DOHH2 (cell line): ENCODE results near the gene CPT1A.

Experiments
- H3F3A ChIP-seq: fragments of 200-600 bp; sonication (generic), shearing (Covaris generic); 2 replicates; pipeline ENCODE4 v1.6.0; 2016; ENCODE audit warnings: antibody characterized with exemption, mild to moderate bottlenecking; ENCODE audit not compliant: control insufficient read depth, insufficient read depth
- H3K27ac ChIP-seq: fragments of 200-600 bp; sonication (generic); 2 replicates; pipeline ENCODE4 v1.5.1; 2014; ENCODE audit warnings: low read depth, mild to moderate bottlenecking, low read length, moderate library complexity
- H3K27me3 ChIP-seq: fragments of 200-600 bp; sonication (generic); 2 replicates; pipeline ENCODE4 v1.6.1; 2014; ENCODE audit warnings: mild to moderate bottlenecking, low read length, mixed read lengths; ENCODE audit not compliant: control insufficient read depth
- H3K36me3 ChIP-seq: fragments of 200-600 bp; sonication (generic); 2 replicates; pipeline ENCODE4 v1.6.1; 2014; ENCODE audit warnings: mild to moderate bottlenecking, low read length, moderate library complexity, mixed read lengths; ENCODE audit not compliant: control insufficient read depth
- H3K4me1 ChIP-seq: fragments of 200-600 bp; sonication (generic); 2 replicates; pipeline ENCODE4 v1.6.1; 2014; ENCODE audit warnings: mild to moderate bottlenecking, low read length, mixed read lengths; ENCODE audit not compliant: control insufficient read depth
- H3K4me2 ChIP-seq: fragments of 200-600 bp; sonication (generic); 2 replicates; pipeline ENCODE4 v1.6.0; 2014; ENCODE audit warnings: mild to moderate bottlenecking, low read length, moderate library complexity
- H3K4me3 ChIP-seq: fragments of 200-600 bp; sonication (generic); 2 replicates; pipeline ENCODE4 v1.5.1; 2014; ENCODE audit warnings: mild to moderate bottlenecking, low read length, mixed read lengths
- H3K79me2 ChIP-seq: fragments of 200-600 bp; sonication (generic); 2 replicates; pipeline ENCODE4 v1.6.1; 2014; ENCODE audit warnings: mild to moderate bottlenecking, low read length, mixed read lengths; ENCODE audit not compliant: control insufficient read depth
- H3K9me2 ChIP-seq: fragments of 200-600 bp; sonication (generic); replicated peaks from 2 replicates; pipeline ENCODE4 v1.6.1; 2014; ENCODE audit warnings: mild to moderate bottlenecking, low read length, mixed read lengths; ENCODE audit not compliant: control insufficient read depth
- H3K9me3 ChIP-seq: fragments of 200-600 bp; sonication (generic); 2 replicates; pipeline ENCODE4 v1.6.1; 2014; ENCODE audit warnings: antibody characterized with exemption, low read length, mixed read lengths; ENCODE audit not compliant: control insufficient read depth, insufficient read depth
- H4K20me1 ChIP-seq: fragments of 200-600 bp; sonication (generic); 2 replicates; pipeline ENCODE4 v1.6.0; 2014; ENCODE audit warnings: low read depth, mild to moderate bottlenecking, antibody characterized with exemption, low read length, moderate library complexity; ENCODE audit not compliant: control insufficient read depth, insufficient read depth
- CTCF ChIP-seq: fragments of 200-600 bp; sonication (generic); IDR thresholded peaks from one replicate; pipeline ENCODE4 v1.5.1; 2014; ENCODE audit warnings: antibody characterized with exemption, mild to moderate bottlenecking, low read depth, low read length; ENCODE audit not compliant: poor library complexity, severe bottlenecking
- EZH2phosphoT487 ChIP-seq: fragments of 200-600 bp; sonication (generic); IDR thresholded peaks from 2 replicates; pipeline ENCODE4 v1.6.1; 2017; ENCODE audit warnings: borderline replicate concordance, mild to moderate bottlenecking, antibody characterized with exemption, low read length, moderate library complexity, mixed read lengths

The CPT1A gene

GRCh38 chr11:68832476-68833181, 9.1 kb downstream of the CPT1A start:
- TF ChIP-seq EZH2phosphoT487: no peak
- no peak for TF ChIP-seq CTCF
- Histone ChIP-seq H3K36me3 (no peaks in the 10 kb centered on the region), H3K27me3 (no peaks in the 10 kb centered on the region), H4K20me1 (no peaks in the 10 kb centered on the region), H3K9me3 (no peaks in the 10 kb centered on the region), H3K27ac (no peak overlapping the region), H3K4me3 (no peak overlapping the region), H3K4me2 (no peak overlapping the region), H3K79me2 (no peaks in the 10 kb centered on the region), H3K4me1 (no peaks in the 10 kb centered on the region), H3F3A (no peaks in the 10 kb centered on the region), H3K9me2 (no peaks in the 10 kb centered on the region)

- Histone ChIP-seq H3K4me2 (no peak overlapping the region), H3F3A (no peaks in the 10 kb centered on the region), H3K27me3 (no peaks in the 10 kb centered on the region), H3K4me3 (no peak overlapping the region), H3K9me2 (no peaks in the 10 kb centered on the region), H4K20me1 (no peaks in the 10 kb centered on the region), H3K79me2 (no peaks in the 10 kb centered on the region), H3K4me1 (no peaks in the 10 kb centered on the region), H3K9me3 (no peaks in the 10 kb centered on the region), H3K36me3 (no peaks in the 10 kb centered on the region), H3K27ac (no peak overlapping the region)
- TF ChIP-seq EZH2phosphoT487 (no peak), CTCF (no peak)
Observed at GRCh38 chr11:68831124-68831523, 10.6 kb downstream of the CPT1A start.

GRCh38 chr11:68829581-68829980, 12.1 kb downstream of the CPT1A start:
- Histone ChIP-seq H3K4me3 (no peak overlapping the region), H3K27ac (no peak overlapping the region), H4K20me1 (no peaks in the 10 kb centered on the region), H3K36me3 (no peaks in the 10 kb centered on the region), H3K27me3 (no peaks in the 10 kb centered on the region), H3K4me1 (no peaks in the 10 kb centered on the region), H3K79me2 (no peaks in the 10 kb centered on the region), H3F3A (no peaks in the 10 kb centered on the region), H3K4me2 (no peak overlapping the region), H3K9me2 (no peaks in the 10 kb centered on the region), H3K9me3 (no peaks in the 10 kb centered on the region)
- no peak for TF ChIP-seq CTCF
- no peak for TF ChIP-seq EZH2phosphoT487

- TF ChIP-seq EZH2phosphoT487 (no peak), CTCF (no peak)
- Histone ChIP-seq H3K27ac (no peak overlapping the region), H4K20me1 (no peaks in the 10 kb centered on the region), H3F3A (no peaks in the 10 kb centered on the region), H3K36me3 (no peaks in the 10 kb centered on the region), H3K4me2 (no peak overlapping the region), H3K4me3 (no peak overlapping the region), H3K79me2 (no peaks in the 10 kb centered on the region), H3K27me3 (no peaks in the 10 kb centered on the region), H3K4me1 (no peaks in the 10 kb centered on the region), H3K9me2 (no peaks in the 10 kb centered on the region), H3K9me3 (no peaks in the 10 kb centered on the region)
Observed at GRCh38 chr11:68828957-68829356, 12.8 kb downstream of the CPT1A start.
